Stimulated activated CD8-positive, alpha-beta memory T cell treated with anti-CD3 and anti-CD28 coated beads, Interleukin-12 subunit alpha, Interleukin-12 subunit beta, amount 100 ng/mL, for 1 hour (primary cell): ENCODE data around the gene CTAGE4.
"Not testable (repeated sequence)": the region's sequence is repeated elsewhere in the genome, so short reads cannot be mapped to it uniquely, and the experiment has no call there.

Experiments used
- DNase-seq: peaks from one replicate; pipeline ENCODE4 v3.0.0-alpha.2; 2020; ENCODE audit warnings: low read depth

Gene CTAGE4

GRCh38 chr7:144218581-144218980 lies 35.3 kb downstream of the CTAGE4 start:
- not testable (repeated sequence) for DNase-seq

GRCh38 chr7:144219149-144219548 lies 35.9 kb downstream of the CTAGE4 start:
- not testable (repeated sequence) for DNase-seq

- DNase-seq = not testable (repeated sequence)
Observed at GRCh38 chr7:144220531-144220930, 37.3 kb downstream of the CTAGE4 start.

- not testable (repeated sequence) for DNase-seq
Observed at GRCh38 chr7:144223675-144224074, 40.4 kb downstream of the CTAGE4 start.

GRCh38 chr7:144226866-144227265 lies 43.6 kb downstream of the CTAGE4 start:
- not testable (repeated sequence) for DNase-seq

- DNase-seq = not testable (repeated sequence)
Observed at GRCh38 chr7:144228810-144229209, 45.5 kb downstream of the CTAGE4 start.

- DNase-seq = not testable (repeated sequence)
Observed at GRCh38 chr7:144231027-144231426, 47.8 kb downstream of the CTAGE4 start.

GRCh38 chr7:144233039-144233438 lies 49.8 kb downstream of the CTAGE4 start:
- not testable (repeated sequence) for DNase-seq
